HepG2 (cell line): ENCODE data around the gene ALB. TPM values are rescaled to one million over a fixed set of nuclear protein-coding genes. Genes with fewer than 3 reads are reported as not detected.
A peak's percentile ranks its signal among the peaks of the same experiment; 100 is the strongest.

Source experiments
- ATAC-seq: fragments of 200-7000 bp; cut with Tn5 transposase; 3 replicates; pipeline ENCODE4 v1.9.1; 2020; ENCODE audit warnings: mild to moderate bottlenecking, moderate library complexity
- BruUV-seq: library from RNA; stranded (reverse); fragments of 400-500 nt; replicated peaks from 2 replicates; lab custom pipeline; 2021; lab: Mats Ljungman, UMichigan
- CTCF ChIA-PET: fragments of 300-600 bp; formaldehyde crosslinking; extraction: SDS; loops from one replicate; lab custom pipeline; 2021; ENCODE audit warnings: low total read pairs, inconsistent platforms, low intra/inter-chr PET ratio; lab: Yijun Ruan, JAX
- POLR2A ChIA-PET: fragments of 350-600 bp; sonication (Branson Sonifier 250); formaldehyde crosslinking; loops from one replicate; lab custom pipeline; 2020; ENCODE audit warnings: antibody characterized with exemption, inconsistent platforms; lab: Yijun Ruan, JAX
- DNase-seq: peaks from one replicate; pipeline ENCODE4 v3.0.0-alpha.2; 2015; ENCODE audit warnings: low spot score
- FAIRE-seq: peaks from 3 replicates; lab custom pipeline; 2011; peaks lifted over from hg19 to GRCh38; lab: Jason Lieb, UNC
- H2AFZ ChIP-seq: one replicate; pipeline ENCODE4 v1.6.1; 2011; ENCODE audit warnings: low read length, inconsistent platforms
- H3K27ac ChIP-seq: fragments of 300-600 bp; 3 replicates; pipeline ENCODE4 v1.8.0; 2011; ENCODE audit warnings: mixed run types, mild to moderate bottlenecking, mixed read lengths, low read length, inconsistent platforms; ENCODE audit not compliant: insufficient read depth; ENCODE audit errors: extremely low read length
- H3K27me3 ChIP-seq, 2 experiments: fragments of 200-600 bp in 1 of 2; 2 replicates in 1 of 2; 3 replicates in 1 of 2; pipeline versions ENCODE4 v1.6.0 to v1.8.0; 2011; ENCODE audit warnings: low read length in 2 of 2, mild to moderate bottlenecking in 2 of 2, moderate library complexity in 2 of 2, inconsistent platforms in 1 of 2; ENCODE audit not compliant: insufficient read depth in 2 of 2, control insufficient read depth in 1 of 2
- H3K36me3 ChIP-seq, 2 experiments: fragments of 200-600 bp in 1 of 2; replicated peaks in 1 of 2; 2 replicates in 1 of 2; 3 replicates in 1 of 2; pipeline versions ENCODE4 v1.5.1 to v1.8.0; 2011; ENCODE audit warnings: low read length in 2 of 2, inconsistent platforms in 1 of 2; ENCODE audit not compliant: insufficient read depth in 2 of 2, control insufficient read depth in 1 of 2
- H3K4me1 ChIP-seq: 2 replicates; pipeline ENCODE4 v1.5.1; 2012; ENCODE audit warnings: low read length, inconsistent platforms; ENCODE audit not compliant: insufficient read depth
- H3K4me2 ChIP-seq: 2 replicates; pipeline ENCODE4 v1.6.0; 2011; ENCODE audit warnings: low read depth, low read length, inconsistent platforms
- H3K4me3 ChIP-seq, 3 experiments: fragments of 200-600 bp in 1 of 3; sonication (generic), shearing (Covaris generic) in 1 of 3; replicated peaks in 1 of 3; 2 replicates each; pipeline ENCODE4 v1.5.1; 2011 to 2016; ENCODE audit warnings: low read length in 3 of 3, inconsistent platforms in 2 of 3, low read depth in 2 of 3, mild to moderate bottlenecking in 2 of 3, control low read depth in 1 of 3, mixed read lengths in 1 of 3; ENCODE audit not compliant: insufficient read depth in 1 of 3
- H3K79me2 ChIP-seq: one replicate; pipeline ENCODE4 v1.6.1; 2011; ENCODE audit warnings: low read length, inconsistent platforms; ENCODE audit not compliant: insufficient read depth
- H3K9ac ChIP-seq: 2 replicates; pipeline ENCODE4 v1.6.0; 2011; ENCODE audit warnings: mild to moderate bottlenecking, low read depth, low read length, inconsistent platforms; ENCODE audit not compliant: insufficient read depth
- H3K9me3 ChIP-seq: 2 replicates; pipeline ENCODE4 v1.5.1; 2012; ENCODE audit warnings: mild to moderate bottlenecking, low read length
- H4K20me1 ChIP-seq: 2 replicates; pipeline ENCODE4 v1.6.0; 2011; ENCODE audit warnings: inconsistent platforms, mild to moderate bottlenecking, low read length, moderate library complexity; ENCODE audit not compliant: insufficient read depth
- ATM ChIP-seq: fragments of 450-650 bp; IDR thresholded peaks from 2 replicates; pipeline ENCODE4 v1.7.1; 2017; ENCODE audit warnings: mild to moderate bottlenecking, borderline replicate concordance
- CREB3 ChIP-seq: sonication (generic); formaldehyde crosslinking; IDR thresholded peaks from 2 replicates; pipeline ENCODE4 v1.5.0; 2020; ENCODE audit warnings: missing genetic modification reagents
- FOXC1 ChIP-seq: sonication (generic); formaldehyde crosslinking; IDR thresholded peaks from 2 replicates; pipeline ENCODE4 v1.8.0; 2022; ENCODE audit warnings: mild to moderate bottlenecking, missing genetic modification reagents, borderline replicate concordance
- GTF3A ChIP-seq: sonication (generic); formaldehyde crosslinking; conservative IDR thresholded peaks from 2 replicates; pipeline ENCODE4 v1.4.0; 2020; ENCODE audit warnings: mild to moderate bottlenecking, missing genetic modification reagents
- HBP1 ChIP-seq: IDR thresholded peaks from 2 replicates; pipeline ENCODE4 v1.6.1; 2016; ENCODE audit warnings: low read depth, control low read depth
- HOXA5 ChIP-seq: sonication (generic); formaldehyde crosslinking; IDR thresholded peaks from 2 replicates; pipeline ENCODE4 v1.4.0; 2020; ENCODE audit warnings: missing genetic modification reagents
- HOXD1 ChIP-seq: sonication (generic); formaldehyde crosslinking; IDR thresholded peaks from 2 replicates; pipeline ENCODE4 v1.5.0; 2020; ENCODE audit warnings: missing genetic modification reagents
- KDM5A ChIP-seq: fragments of 200-600 bp; sonication (generic); IDR thresholded peaks from 2 replicates; pipeline ENCODE4 v1.7.0; 2018; ENCODE audit warnings: antibody characterized with exemption, mild to moderate bottlenecking, low read length, borderline replicate concordance
- KDM6A ChIP-seq: IDR thresholded peaks from 2 replicates; pipeline ENCODE4 v1.6.1; 2016; ENCODE audit warnings: low read depth
- MED8 ChIP-seq: sonication (generic); formaldehyde crosslinking; IDR thresholded peaks from 2 replicates; pipeline ENCODE4 v1.8.1; 2023; ENCODE audit warnings: mild to moderate bottlenecking, missing genetic modification reagents; ENCODE audit not compliant: insufficient replicate concordance
- NFYB ChIP-seq: sonication (generic); formaldehyde crosslinking; IDR thresholded peaks from 2 replicates; pipeline ENCODE4 v1.4.0; 2020; ENCODE audit warnings: missing genetic modification reagents
- PHF5A ChIP-seq: IDR thresholded peaks from one replicate; pipeline ENCODE4 v1.6.1; 2018; ENCODE audit warnings: low read depth, missing genetic modification reagents; ENCODE audit not compliant: unreplicated experiment
- RBM22 ChIP-seq: fragments of 200-400 bp; formaldehyde crosslinking; optimal IDR thresholded peaks from 2 replicates; pipeline ENCODE3; 2017; ENCODE audit warnings: mild to moderate bottlenecking, low read length, moderate library complexity
- SRF ChIP-seq: IDR thresholded peaks from 2 replicates; pipeline ENCODE4 v1.6.1; 2011; ENCODE audit warnings: mild to moderate bottlenecking, low read depth, low read length, moderate library complexity
- TFE3 ChIP-seq: IDR thresholded peaks from 2 replicates; pipeline ENCODE4 v1.6.1; 2016
- ZBTB7B ChIP-seq: sonication (generic); formaldehyde crosslinking; IDR thresholded peaks from 2 replicates; pipeline ENCODE4 v1.4.0; 2020; ENCODE audit warnings: missing genetic modification reagents
- ZFP91 ChIP-seq: sonication (generic); formaldehyde crosslinking; IDR thresholded peaks from 2 replicates; pipeline ENCODE4 v1.9.0; 2022; ENCODE audit warnings: missing genetic modification reagents, mild to moderate bottlenecking, borderline replicate concordance
- WGBS: methylation state at CpG from one replicate; pipeline ENCODE4 v1.1.6; 2017; ENCODE audit warnings: low lambda C conversion rate; 5-methylcytosine and 5-hydroxymethylcytosine counted together
- in situ Hi-C: cut with HindIII; loops from 2 replicates; pipeline ENCODE4 v1.10.0; 2017; ENCODE audit warnings: low pct_unique_long_range_greater_than_20kb; ENCODE audit not compliant: extremely low pct_ligation_motif_present
- intact Hi-C: fragments of 100-400 bp; cut with micrococcal nuclease; formaldehyde crosslinking; loops from one replicate; pipeline ENCODE4 v1.10.0; 2022; ENCODE audit not compliant: unreplicated experiment
- polyA plus RNA-seq, 8 experiments: library from polyadenylated mRNA; depleted of rRNA in 3 of 8; stranded (reverse) in 7 of 8; unstranded in 1 of 8; fragments of >200 nt; fragmentation: Illumina TruSeq in 4 of 8; extraction: Trizol in 4 of 8; gene quantifications; 2 replicates each; pipeline versions ENCODE4 v1.2.1 to v1.2.3, GENCODE V29; 2011 to 2016; ENCODE audit warnings: low read depth in 4 of 8, missing spikeins in 1 of 8, mixed read lengths in 1 of 8; ENCODE audit not compliant: insufficient read depth in 1 of 8
- total RNA-seq, 5 experiments: library from RNA; depleted of rRNA; stranded (reverse); fragments of >200 nt; fragmentation: Illumina TruSeq; extraction: Trizol; gene quantifications; 2 replicates each; pipeline ENCODE4 v1.2.3, GENCODE V29; 2016; ENCODE audit warnings: low read depth in 1 of 5

ALB gene
- total and polyA plus RNA-seq, 2 of the 13 experiments (the other 11 are each of a cell fraction or from before 2014, with no cell fraction given): 22,259 to 22,625 TPM

- TF ChIP-seq ZFP91 (CRISPR knock-in tag) (no peak), SRF (peak; percentile 93), MED8 (CRISPR knock-in tag) (no peak)
- TF ChIP-seq, all 625 proteins: peak for 3
These were observed 25.0 kb downstream of the ALB start (continued) for GRCh38 chr4:73429118-73429517.

GRCh38 chr4:73429826-73430587 is 25.9 kb downstream of the ALB start:
- peak; percentile 34 for DNase-seq
- POLR2A ChIA-PET: interaction anchor here (1.1 to 6.3 kb wide), 5 partner anchors 9 to 84 kb away, joined by 3 to 85 read pairs (median 10); no protein-coding TSS in a partner anchor
- WGBS: 3% methylated on average over 2 of the region's 2 CpGs
- peak overlapping the region; percentile 80 for H3K4me2 ChIP-seq
- CTCF ChIA-PET: no interaction called here
- H3K4me3 ChIP-seq: no peak overlapping the region
- H3K27ac ChIP-seq: peak overlapping the region; percentile 98
- no peaks in the 10 kb centered on the region for H3K9me3 ChIP-seq
- H2AFZ ChIP-seq: no peak overlapping the region
- in situ Hi-C loops (no loop called here), intact Hi-C loops (loop anchor here (5.0 to 10.0 kb wide), 3 partner anchors 33 to 175 kb away; partner anchors contain the start of gene ANKRD17)
- no peak for ATAC-seq
- H3K9ac ChIP-seq: peak overlapping the region; percentile 71; the same call in 1 of the 2 replicates
- H3K36me3 ChIP-seq: no peaks in the 10 kb centered on the region
- H4K20me1 ChIP-seq: no peaks in the 10 kb centered on the region
- H3K27me3 ChIP-seq: no peaks in the 10 kb centered on the region
- H3K79me2 ChIP-seq: peaks cover 20% of the 10 kb centered on the region
- H3K4me1 ChIP-seq: peaks cover 97% of the 10 kb centered on the region
- FAIRE-seq: peak; percentile 43
- BruUV-seq: no TSS peak
- no peak for TF ChIP-seq ZBTB7B (CRISPR knock-in tag)
- TF ChIP-seq ATM: no peak
- TF ChIP-seq NFYB: no peak
- TF ChIP-seq GTF3A (CRISPR knock-in tag): no peak
- no peak for TF ChIP-seq PHF5A
- TF ChIP-seq TFE3 (CRISPR knock-in tag): peak; percentile 48; the same call in 1 of the 2 replicates
- 0 out of 2 replicates have a peak, but pooled peaks have one; percentile 12 for TF ChIP-seq HOXA5 (CRISPR knock-in tag)
- no peak for TF ChIP-seq KDM5A
- no peak for TF ChIP-seq FOXC1 (CRISPR knock-in tag)
- TF ChIP-seq RBM22: no peak
- no peak for TF ChIP-seq HBP1 (CRISPR knock-in tag)
- TF ChIP-seq CREB3 (CRISPR knock-in tag): no peak
- TF ChIP-seq KDM6A (CRISPR knock-in tag): peak; percentile 51; the same call in 1 of the 2 replicates
- TF ChIP-seq HOXD1 (CRISPR knock-in tag): no peak
